Renal cortical epithelial cell (primary cell): ENCODE results near the gene DDA1. TPM values are rescaled to one million over a fixed set of nuclear protein-coding genes. Genes with fewer than 3 reads are reported as not detected.
"Not testable (repeated sequence)": the region's sequence is repeated elsewhere in the genome, so short reads cannot be mapped to it uniquely, and the experiment has no call there.

Experiments used
- DNase-seq: peaks from one replicate; pipeline ENCODE4 v3.0.0-alpha.2; 2011; ENCODE audit warnings: low read depth
- total RNA-seq: library from RNA; depleted of rRNA; stranded (reverse); fragments of >200 nt; gene quantifications from 2 replicates; pipeline ENCODE4 v1.2.3, GENCODE V29; 2014

DDA1 gene
- total RNA-seq, result 30.3 and 36.3 TPM in 2 replicates

GRCh38 chr19:17309198-17309964 lies at the start of gene DDA1:
DDA1 (plus strand) TSS chr19:17309563; CDS start chr19:17309655, 92 bp downstream.
- peak; percentile 99 for DNase-seq

- DNase-seq, result no peak
Observed at GRCh38 chr19:17259934-17260333, 49.4 kb upstream of the DDA1 start.

GRCh38 chr19:17260842-17261325 lies 48.5 kb upstream of the DDA1 start:
- peak; percentile 62 for DNase-seq

GRCh38 chr19:17262557-17262956 lies 46.8 kb upstream of the DDA1 start:
- DNase-seq, result no peak

GRCh38 chr19:17263712-17264640 lies 45.4 kb upstream of the DDA1 start:
- no peak for DNase-seq

- DNase-seq, result no peak
Observed at GRCh38 chr19:17264641-17264979, 44.8 kb upstream of the DDA1 start, which contains the start of gene USHBP1. USHBP1 (minus strand) TSS chr19:17264745; CDS start chr19:17264299, 446 bp downstream.

- no peak for DNase-seq
Observed at GRCh38 chr19:17266026-17266425, 43.3 kb upstream of the DDA1 start.

GRCh38 chr19:17266589-17266974 lies 42.8 kb upstream of the DDA1 start:
- DNase-seq, result no peak

- DNase-seq, result peak; percentile 99
Observed at GRCh38 chr19:17266975-17267788, 42.2 kb upstream of the DDA1 start, which contains the start of gene BABAM1. BABAM1 (plus strand) TSS chr19:17267443; CDS start chr19:17268807, 1,364 bp downstream.

- no peak for DNase-seq
Observed at GRCh38 chr19:17268754-17269153, 40.6 kb upstream of the DDA1 start.

- DNase-seq, result not testable (repeated sequence)
Observed at GRCh38 chr19:17274892-17275291, 34.5 kb upstream of the DDA1 start.

GRCh38 chr19:17275441-17276175 lies 33.8 kb upstream of the DDA1 start:
- no peak for DNase-seq

- no peak for DNase-seq
Observed at GRCh38 chr19:17279436-17279835, 29.9 kb upstream of the DDA1 start.

GRCh38 chr19:17281391-17282304 lies 27.7 kb upstream of the DDA1 start, which contains the start of gene ANKLE1:
ANKLE1 (plus strand) TSS chr19:17281901; CDS start chr19:17281921, 20 bp downstream.
- DNase-seq, result no peak

- peak; percentile 38 for DNase-seq
Observed at GRCh38 chr19:17282488-17283125, 26.8 kb upstream of the DDA1 start.

GRCh38 chr19:17283504-17283996 lies 25.8 kb upstream of the DDA1 start:
- no peak for DNase-seq

- DNase-seq, result no peak
Observed at GRCh38 chr19:17285415-17286135, 23.8 kb upstream of the DDA1 start.

- DNase-seq, result no peak
Observed at GRCh38 chr19:17286263-17286662, 23.1 kb upstream of the DDA1 start.
